GM12878 (cell line): Measurements from ENCODE around the gene GPSM1.

ENCODE experiments used
- CTCF ChIP-seq, 3 experiments: IDR thresholded peaks in 2 of 3; conservative IDR thresholded peaks in 1 of 3; 2 replicates each; pipeline ENCODE4 v1.5.1; 2011; ENCODE audit warnings: low read depth in 3 of 3, low read length in 3 of 3, mild to moderate bottlenecking in 3 of 3, control low read depth in 2 of 3, moderate library complexity in 2 of 3, inconsistent platforms in 1 of 3, mixed read lengths in 1 of 3; ENCODE audit not compliant: control insufficient read depth in 2 of 3, insufficient read depth in 1 of 3; ENCODE audit errors: extremely low read depth in 1 of 3
- EZH2 ChIP-seq: IDR thresholded peaks from 2 replicates; pipeline ENCODE4 v1.6.1; 2012; ENCODE audit warnings: low read depth, mild to moderate bottlenecking, control low read depth, inconsistent platforms, low read length, borderline replicate concordance; ENCODE audit not compliant: control insufficient read depth
- HDAC6 ChIP-seq: fragments of 200-600 bp; sonication (generic); IDR thresholded peaks from one replicate; pipeline ENCODE4 v1.8.0; 2017; ENCODE audit warnings: antibody characterized with exemption; ENCODE audit not compliant: unreplicated experiment
- JUNB ChIP-seq: IDR thresholded peaks from 2 replicates; pipeline ENCODE4 v1.6.1; 2016; ENCODE audit warnings: antibody characterized with exemption, mild to moderate bottlenecking
- MEF2B ChIP-seq: fragments of 450-650 bp; IDR thresholded peaks from 2 replicates; pipeline ENCODE4 v1.6.1; 2018; ENCODE audit warnings: mild to moderate bottlenecking, moderate library complexity; ENCODE audit not compliant: partially characterized antibody, poor library complexity, severe bottlenecking
- NBN ChIP-seq: fragments of 450-650 bp; IDR thresholded peaks from 2 replicates; pipeline ENCODE4 v1.6.1; 2016
- NFIC ChIP-seq: IDR thresholded peaks from 2 replicates; pipeline ENCODE4 v1.6.1; 2012; ENCODE audit warnings: low read depth, mild to moderate bottlenecking, inconsistent platforms, low read length, moderate library complexity
- NFXL1 ChIP-seq: fragments of 450-650 bp; IDR thresholded peaks from 2 replicates; pipeline ENCODE4 v1.6.1; 2017; ENCODE audit warnings: antibody characterized with exemption, mild to moderate bottlenecking, borderline replicate concordance
- NR2F1 ChIP-seq: fragments of 450-650 bp; conservative IDR thresholded peaks from 2 replicates; pipeline ENCODE4 v1.6.1; 2017; ENCODE audit warnings: mild to moderate bottlenecking
- POLR2A ChIP-seq: IDR thresholded peaks from 2 replicates; pipeline ENCODE4 v1.6.1; 2011; ENCODE audit warnings: low read depth, mild to moderate bottlenecking, low read length
- SP1 ChIP-seq: IDR thresholded peaks from one replicate; pipeline ENCODE4 v1.6.1; 2011; ENCODE audit warnings: low read depth, low read length

- no peak for TF ChIP-seq HDAC6
- no peak for TF ChIP-seq CTCF (IDR thresholded peaks at IDR 0.05 in 2 of 3, conservative IDR thresholded peaks at IDR 0.05 in 1 of 3; ENCODE audit: control insufficient read depth in 2 of 3, extremely low read depth in 1 of 3, insufficient read depth in 1 of 3, low read depth in 3 of 3, low read length in 3 of 3)
- TF ChIP-seq NBN = no peak
- TF ChIP-seq SP1 = no peak
- no peak for TF ChIP-seq MEF2B
- no peak for TF ChIP-seq NR2F1
- no peak for TF ChIP-seq EZH2
- no peak for TF ChIP-seq JUNB
- no peak for TF ChIP-seq NFXL1
- no peak; the same call in 1 of the 2 replicates for TF ChIP-seq POLR2A
- no peak for TF ChIP-seq NFIC
These were observed 39.5 kb downstream of the GPSM1 start for GRCh38 chr9:136366826-136367225.
